Gastroesophageal sphincter (tissue), 4 donors: ENCODE measurements around the gene SOX12. TPM values are rescaled to one million over a fixed set of nuclear protein-coding genes. Genes with fewer than 3 reads are reported as not detected.
"Not testable (repeated sequence)": the region's sequence is repeated elsewhere in the genome, so short reads cannot be mapped to it uniquely, and the experiment has no call there.

Experiments
- ATAC-seq: fragments of 150-250 bp; one replicate; pipeline ENCODE4 v1.9.1; 2016; ENCODE audit warnings: mild to moderate bottlenecking, moderate library complexity
- H3K27ac ChIP-seq, 4 donors: fragments of 200-600 bp; sonication (generic) in 3 of 4; 1 replicate in 3 of 4; 2 replicates in 1 of 4; pipeline ENCODE4 v1.5.1; 2016 to 2019
- H3K27me3 ChIP-seq: fragments of 200-600 bp; sonication (generic); one replicate; pipeline ENCODE4 v1.5.1; 2019
- H3K36me3 ChIP-seq, 2 donors: fragments of 200-600 bp; sonication (generic); one replicate each; pipeline ENCODE4 v1.5.1; 2019; ENCODE audit warnings: control low read depth in 1 of 2
- H3K4me1 ChIP-seq, 3 donors: fragments of 200-600 bp; sonication (generic); 1 replicate in 2 of 3; 2 replicates in 1 of 3; pipeline ENCODE4 v1.5.1; 2016 to 2019; ENCODE audit warnings: control low read depth in 2 of 3
- H3K4me3 ChIP-seq, 2 donors: fragments of 200-600 bp; sonication (generic); one replicate each; pipeline ENCODE4 v1.5.1; 2019; ENCODE audit warnings: mild to moderate bottlenecking in 1 of 2, moderate library complexity in 1 of 2
- H3K9me3 ChIP-seq, 3 donors: fragments of 200-600 bp; sonication (generic); one replicate each; pipeline ENCODE4 v1.5.1; 2017 to 2019; ENCODE audit warnings: control low read depth in 2 of 3
- EP300 ChIP-seq: sonication (generic); formaldehyde crosslinking; IDR thresholded peaks from one replicate; pipeline ENCODE4 v1.6.1; 2017; ENCODE audit warnings: antibody characterized with exemption, mild to moderate bottlenecking
- POLR2A ChIP-seq, 2 donors: fragments of 450-650 bp; IDR thresholded peaks; one replicate each; pipeline ENCODE4 v1.6.1; 2017; ENCODE audit warnings: antibody characterized with exemption in 2 of 2, mild to moderate bottlenecking in 2 of 2, moderate library complexity in 1 of 2
- POLR2AphosphoS5 ChIP-seq: sonication (generic); formaldehyde crosslinking; IDR thresholded peaks from one replicate; pipeline ENCODE4 v1.6.1; 2017; ENCODE audit warnings: antibody characterized with exemption
- WGBS, 2 donors: methylation state at CpG; one replicate each; pipeline ENCODE4 v1.1.5; 2018; ENCODE audit warnings: low coverage in 1 of 2; 5-methylcytosine and 5-hydroxymethylcytosine counted together
- total RNA-seq, 4 donors: library from RNA; depleted of rRNA; stranded (reverse); fragments of >200 nt; gene quantifications; one replicate each; pipeline ENCODE4 v1.1.0, GENCODE V29; 2016
- TF ChIP-seq, protein P1 (sequence below), 4 experiments: fragments of 200-600 bp in 2 of 4; fragments of 450-650 bp in 2 of 4; sonication (generic) in 1 of 4; IDR thresholded peaks; one replicate each; pipeline ENCODE4 v1.5.1; 2017 to 2019; ENCODE audit warnings: antibody characterized with exemption in 4 of 4, mild to moderate bottlenecking in 2 of 4, moderate library complexity in 2 of 4

SOX12 gene
- total RNA-seq, 4 donors from 2014 or later, result 3.4 to 7.3 (median 5.9) TPM

DNA sequence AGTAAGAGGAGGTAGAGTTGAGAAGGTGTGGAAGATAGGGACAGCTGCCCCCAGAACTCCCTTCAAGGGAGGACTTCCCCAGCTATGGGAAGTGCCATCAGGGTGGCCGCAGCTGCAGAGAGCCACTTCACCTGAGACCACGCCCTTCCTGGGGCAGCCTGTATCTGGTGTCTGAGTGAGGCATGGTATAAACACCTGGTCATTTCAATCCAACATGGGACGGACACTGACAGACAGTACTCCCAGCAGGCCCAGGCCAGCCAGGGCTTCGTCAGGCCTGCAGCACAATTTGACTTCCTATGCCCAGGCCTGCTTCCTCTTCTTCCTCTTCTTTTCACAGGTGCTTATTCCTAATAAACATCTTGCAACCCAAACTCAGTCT is 4.5 kb downstream of the SOX12 start:
- Histone ChIP-seq H3K4me1 (peaks cover 0 to 56% (median 11%) of the 10 kb centered on the region in 3 donors), H3K27me3 (no peaks in the 10 kb centered on the region), H3K9me3 (no peaks in the 10 kb centered on the region), H3K36me3 (no peaks in the 10 kb centered on the region), H3K27ac (peak overlapping the region in 3 of 4 donors; percentile 95 to 97 (median 95)), H3K4me3 (no peak overlapping the region)
- TF ChIP-seq POLR2AphosphoS5 (no peak), POLR2A (IDR thresholded peaks at IDR 0.05) (no peak), EP300 (no peak)
- TF ChIP-seq, protein P1, sequence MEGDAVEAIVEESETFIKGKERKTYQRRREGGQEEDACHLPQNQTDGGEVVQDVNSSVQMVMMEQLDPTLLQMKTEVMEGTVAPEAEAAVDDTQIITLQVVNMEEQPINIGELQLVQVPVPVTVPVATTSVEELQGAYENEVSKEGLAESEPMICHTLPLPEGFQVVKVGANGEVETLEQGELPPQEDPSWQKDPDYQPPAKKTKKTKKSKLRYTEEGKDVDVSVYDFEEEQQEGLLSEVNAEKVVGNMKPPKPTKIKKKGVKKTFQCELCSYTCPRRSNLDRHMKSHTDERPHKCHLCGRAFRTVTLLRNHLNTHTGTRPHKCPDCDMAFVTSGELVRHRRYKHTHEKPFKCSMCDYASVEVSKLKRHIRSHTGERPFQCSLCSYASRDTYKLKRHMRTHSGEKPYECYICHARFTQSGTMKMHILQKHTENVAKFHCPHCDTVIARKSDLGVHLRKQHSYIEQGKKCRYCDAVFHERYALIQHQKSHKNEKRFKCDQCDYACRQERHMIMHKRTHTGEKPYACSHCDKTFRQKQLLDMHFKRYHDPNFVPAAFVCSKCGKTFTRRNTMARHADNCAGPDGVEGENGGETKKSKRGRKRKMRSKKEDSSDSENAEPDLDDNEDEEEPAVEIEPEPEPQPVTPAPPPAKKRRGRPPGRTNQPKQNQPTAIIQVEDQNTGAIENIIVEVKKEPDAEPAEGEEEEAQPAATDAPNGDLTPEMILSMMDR (IDR thresholded peaks at IDR 0.05), result no peak
- no peak for ATAC-seq
- 60 to 67% methylated on average over 1 to 4 of the region's 4 CpGs for WGBS, 2 donors

DNA sequence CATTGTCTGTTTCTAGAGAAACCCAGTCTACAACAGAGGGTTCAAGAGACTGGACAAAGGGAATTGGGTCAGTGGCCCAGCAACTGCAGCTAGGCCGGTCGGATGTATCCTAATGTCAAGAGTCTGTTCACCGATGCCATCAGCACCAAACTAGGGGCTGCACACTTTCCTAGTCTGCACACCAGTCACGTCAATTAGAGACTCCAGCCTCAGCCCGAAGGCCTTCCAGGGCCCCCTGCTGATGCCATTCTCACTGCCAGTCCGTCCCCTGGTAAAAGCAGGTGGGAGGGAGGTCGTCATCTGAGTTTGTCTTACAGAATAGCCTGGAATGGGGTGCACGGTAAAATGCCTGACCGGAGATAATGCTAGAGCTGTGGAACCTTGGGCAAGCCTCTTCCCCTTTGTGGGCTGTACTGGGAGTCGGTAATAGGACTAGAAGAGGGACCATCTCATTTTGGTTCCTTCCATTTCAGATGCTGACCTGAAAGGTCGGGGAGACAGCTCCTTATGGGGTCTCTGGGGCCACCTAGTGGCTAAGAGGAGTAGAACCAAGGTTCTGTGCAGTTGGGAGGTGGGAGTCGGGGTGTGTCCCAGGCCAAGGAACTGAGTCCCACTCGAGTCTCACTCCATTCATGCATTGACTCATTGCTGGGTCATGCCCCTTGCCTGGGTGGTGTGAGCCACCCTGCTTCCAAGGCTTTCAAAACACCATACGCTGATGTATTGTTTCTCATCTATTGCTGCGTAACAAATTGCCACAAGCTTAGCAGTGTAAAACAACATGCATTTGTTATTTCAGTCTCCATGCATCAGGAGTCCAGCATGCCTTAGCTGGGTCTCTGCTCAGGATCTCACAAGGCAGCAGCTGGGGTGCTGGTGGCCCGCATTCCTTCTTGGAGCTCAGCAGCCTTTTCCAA is 5.1 kb downstream of the SOX12 start:
- 23 to 40% methylated on average over 7 to 13 of the region's 16 CpGs for WGBS, 2 donors
- Histone ChIP-seq H3K4me1 (peaks cover 0 to 56% (median 11%) of the 10 kb centered on the region in 3 donors), H3K4me3 (no peak overlapping the region), H3K27ac (peak overlapping the region in 3 of 4 donors; percentile 95 to 97 (median 95)), H3K9me3 (no peaks in the 10 kb centered on the region), H3K27me3 (no peaks in the 10 kb centered on the region), H3K36me3 (no peaks in the 10 kb centered on the region)
- TF ChIP-seq, protein P1 (IDR thresholded peaks at IDR 0.05), result peak in 3 of 4 experiments; percentile 76 to 88 (median 82)
- no peak for TF ChIP-seq POLR2A (IDR thresholded peaks at IDR 0.05)
- ATAC-seq, result peak; percentile 13

DNA sequence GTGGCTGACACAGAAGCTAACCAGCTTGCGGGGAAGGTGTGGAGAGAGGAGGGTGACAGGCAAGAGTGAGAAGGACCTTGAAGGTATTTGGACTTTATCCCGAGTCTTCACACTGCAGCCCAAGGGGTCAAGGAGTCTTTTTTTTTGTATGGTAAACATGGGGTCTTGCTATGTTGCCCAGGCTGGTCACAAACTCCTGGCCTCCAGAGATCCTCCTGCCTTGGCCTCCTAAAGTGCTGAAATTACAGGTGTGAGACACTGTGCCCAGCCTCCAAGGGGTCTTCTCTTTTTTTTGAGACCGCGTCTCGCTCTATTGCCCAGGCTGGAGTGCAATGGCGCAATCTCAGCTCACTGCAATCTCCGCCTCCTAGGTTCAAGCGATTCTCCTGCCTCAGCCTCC is 9.2 kb downstream of the SOX12 start:
- no peaks in the 10 kb centered on the region for H3K36me3 ChIP-seq
- no peaks in the 10 kb centered on the region for H3K27me3 ChIP-seq
- no peak for TF ChIP-seq EP300
- TF ChIP-seq POLR2A (IDR thresholded peaks at IDR 0.05), result no peak
- TF ChIP-seq, protein P1 (IDR thresholded peaks at IDR 0.05), result no peak
- no peak for TF ChIP-seq POLR2AphosphoS5
- H3K4me3 ChIP-seq, result no peak overlapping the region
- no peaks in the 10 kb centered on the region for H3K9me3 ChIP-seq
- no peak overlapping the region for H3K27ac ChIP-seq
- 82 to 89% methylated on average over 3 to 8 of the region's 8 CpGs for WGBS, 2 donors
- ATAC-seq, result no peak
- peaks cover 0 to 17% (median 8%) of the 10 kb centered on the region in 3 donors for H3K4me1 ChIP-seq

DNA sequence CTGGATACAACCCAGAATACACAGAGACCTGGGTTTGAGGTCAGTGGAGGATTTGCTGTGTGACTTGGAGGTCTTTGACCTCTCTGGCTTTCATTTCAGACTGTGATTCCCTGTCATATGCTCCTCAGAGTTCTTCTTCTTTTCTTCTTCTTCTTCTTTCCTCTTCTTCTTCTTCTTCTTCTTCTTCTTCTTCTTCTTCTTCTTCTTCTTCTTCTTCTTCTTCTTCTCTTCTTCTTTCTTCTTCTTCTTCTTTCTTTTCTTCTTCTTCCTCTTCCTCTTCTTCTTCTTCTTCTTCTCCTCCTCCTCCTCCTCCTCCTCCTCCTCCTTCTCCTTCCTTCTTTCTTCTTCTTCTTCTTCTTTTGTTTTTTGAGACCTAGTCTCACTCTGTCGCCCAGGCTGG is 10.7 kb downstream of the SOX12 start:
- not testable (repeated sequence) for ATAC-seq
- 67% methylated on average over 1 of the region's 1 CpG; no CpG with 5 or more reads in 1 of the 2 donors for WGBS, 2 donors

DNA sequence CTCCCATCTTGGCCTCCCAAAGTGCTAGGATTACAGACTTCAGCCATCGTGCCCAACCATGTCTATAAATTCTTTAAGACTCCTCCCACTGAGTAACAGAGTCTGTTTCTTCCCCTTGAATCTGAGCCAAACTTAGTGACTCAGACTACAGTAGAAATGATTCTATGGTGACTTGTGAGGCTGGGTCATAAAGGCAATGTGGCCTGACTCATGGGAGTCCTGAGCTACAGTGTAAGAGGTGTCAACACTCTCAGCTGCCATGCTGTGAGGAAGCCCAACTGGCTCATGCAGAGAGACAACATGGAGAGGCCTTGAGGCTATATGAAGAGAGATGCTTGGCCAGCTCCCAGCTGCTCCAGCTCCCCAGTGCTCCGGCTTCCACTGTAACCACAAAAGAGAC is 16.3 kb downstream of the SOX12 start:
- Histone ChIP-seq H3K4me1 (peaks cover 0 to 18% (median 3%) of the 10 kb centered on the region in 3 donors), H3K9me3 (no peaks in the 10 kb centered on the region), H3K27me3 (no peaks in the 10 kb centered on the region), H3K36me3 (no peaks in the 10 kb centered on the region), H3K27ac (no peak overlapping the region), H3K4me3 (no peak overlapping the region)
- WGBS, 2 donors, result 17 to 40% methylated on average over 1 of the region's 2 CpGs
- no peak for ATAC-seq
- TF ChIP-seq, protein P1 (IDR thresholded peaks at IDR 0.05), result no peak
- peak; percentile 22 for TF ChIP-seq POLR2AphosphoS5

More for the DNA sequence above, 10.7 kb downstream of the SOX12 start:
- not testable (repeated sequence) for H3K27me3 ChIP-seq, H3K27ac ChIP-seq, H3K4me3 ChIP-seq, H3K4me1 ChIP-seq, H3K36me3 ChIP-seq, H3K9me3 ChIP-seq
